GM12874 (cell line): ENCODE data around the gene MCC.

Experiments used
- CTCF ChIP-seq: IDR thresholded peaks from 2 replicates; pipeline ENCODE4 v1.5.1; 2011; ENCODE audit warnings: low read depth, mild to moderate bottlenecking, control low read depth, low read length, moderate library complexity; ENCODE audit not compliant: insufficient read depth

Gene MCC

GRCh38 chr5:113150221-113150620, 338.0 kb downstream of the MCC start:
- no peak for TF ChIP-seq CTCF

- TF ChIP-seq CTCF: no peak
Observed at GRCh38 chr5:113147537-113147936, 340.7 kb downstream of the MCC start.

- TF ChIP-seq CTCF: no peak
Observed at GRCh38 chr5:113147101-113147508, 341.1 kb downstream of the MCC start.

GRCh38 chr5:113145757-113146387, 342.4 kb downstream of the MCC start:
- no peak for TF ChIP-seq CTCF

GRCh38 chr5:113142186-113142585, 346.1 kb downstream of the MCC start:
- TF ChIP-seq CTCF: no peak

- no peak for TF ChIP-seq CTCF
Observed at GRCh38 chr5:113140837-113141671, 347.2 kb downstream of the MCC start.

- TF ChIP-seq CTCF: no peak
Observed at GRCh38 chr5:113133211-113133975, 354.9 kb downstream of the MCC start.
